HEK293T (cell line): ENCODE results near the gene CCR9.

Source experiments
- FOXA1 ChIP-seq: fragments of 450-650 bp; IDR thresholded peaks from 2 replicates; pipeline ENCODE4 v1.6.1; 2016; ENCODE audit warnings: mild to moderate bottlenecking
- L3MBTL2 ChIP-seq: fragments of 450-650 bp; conservative IDR thresholded peaks from 2 replicates; pipeline ENCODE4 v1.6.1; 2016; ENCODE audit warnings: mild to moderate bottlenecking
- SP1 ChIP-seq: fragments of 450-650 bp; IDR thresholded peaks from 2 replicates; pipeline ENCODE4 v1.6.1; 2017
- SUZ12 ChIP-seq: fragments of 450-650 bp; IDR thresholded peaks from 2 replicates; pipeline ENCODE4 v1.6.1; 2016; ENCODE audit warnings: mild to moderate bottlenecking

DNA sequence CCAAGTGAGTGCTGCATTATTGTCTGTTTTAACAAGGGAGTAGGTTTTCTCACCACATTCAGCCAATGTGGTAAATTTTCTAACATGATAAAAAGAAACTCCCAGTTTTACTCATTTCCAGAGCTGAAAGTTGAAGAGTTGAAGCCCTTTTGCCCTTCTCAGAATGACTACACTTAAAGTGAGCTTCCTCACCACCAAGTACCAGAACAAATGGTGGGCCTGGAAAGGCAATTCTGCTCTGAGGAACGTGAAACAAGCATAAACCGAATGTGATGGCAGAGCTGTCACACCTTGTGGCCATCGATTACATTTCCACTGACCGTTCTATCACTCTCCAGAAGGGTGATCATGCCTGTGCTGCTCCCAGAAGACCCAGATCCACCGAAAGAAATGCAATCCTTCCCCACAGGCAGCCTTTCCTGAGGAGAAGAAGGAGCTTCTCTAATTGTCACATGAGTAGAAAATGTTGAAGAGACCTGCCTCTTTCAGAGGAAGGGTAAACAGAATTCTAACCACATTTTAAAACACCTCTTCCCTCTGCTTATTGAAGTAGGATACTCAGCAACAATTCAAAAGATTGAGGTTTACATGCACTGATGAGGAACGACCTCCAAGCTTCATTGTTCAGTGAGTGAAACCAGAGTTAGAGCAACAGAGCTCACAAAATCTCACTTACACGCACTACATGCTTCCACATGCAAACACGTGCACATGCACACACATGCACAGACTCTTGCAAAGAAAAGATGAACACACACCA, 21.4 kb upstream of the CCR9 start:
- no peak for TF ChIP-seq SP1
- TF ChIP-seq L3MBTL2, result no peak
- TF ChIP-seq SUZ12, result no peak
- TF ChIP-seq FOXA1, result no peak
